GM18499 (cell line): ENCODE measurements around the gene CATSPERB.
"Not testable (repeated sequence)": the region's sequence is repeated elsewhere in the genome, so short reads cannot be mapped to it uniquely, and the experiment has no call there.

Experiments used
- ATAC-seq: cut with Tn5 transposase; IDR thresholded peaks from one replicate; pipeline ENCODE4 v1.9.1; 2021; ENCODE audit warnings: moderate number of reproducible peaks; ENCODE audit not compliant: insufficient read depth, unreplicated experiment

Gene CATSPERB

GRCh38 chr14:91731986-91732385, at the start of gene CATSPERB:
Gene CATSPERB, minus strand, starts transcription at chr14:91732086. Its CDS starts 2,607 bp downstream, at chr14:91729479.
- no peak for ATAC-seq

DNA sequence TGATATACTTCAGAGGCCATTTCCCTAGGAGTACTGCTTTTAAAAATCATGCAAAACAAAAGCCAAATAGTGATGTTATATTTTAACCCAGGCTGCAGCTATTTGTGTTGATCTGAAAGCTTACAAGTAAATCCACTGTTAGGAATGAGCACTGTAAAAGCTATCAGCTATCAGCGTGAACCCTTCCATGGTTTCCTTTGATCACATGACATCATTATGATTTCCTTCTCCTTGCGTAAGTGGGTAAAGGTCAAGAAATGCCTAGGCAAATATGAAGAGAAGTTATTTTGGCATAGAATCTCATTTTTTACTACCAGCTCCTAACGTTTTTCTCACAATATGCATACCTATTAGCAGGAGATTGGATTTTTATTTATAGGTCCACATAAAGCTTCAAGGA, 48.6 kb upstream of the CATSPERB start:
- ATAC-seq: no peak

DNA sequence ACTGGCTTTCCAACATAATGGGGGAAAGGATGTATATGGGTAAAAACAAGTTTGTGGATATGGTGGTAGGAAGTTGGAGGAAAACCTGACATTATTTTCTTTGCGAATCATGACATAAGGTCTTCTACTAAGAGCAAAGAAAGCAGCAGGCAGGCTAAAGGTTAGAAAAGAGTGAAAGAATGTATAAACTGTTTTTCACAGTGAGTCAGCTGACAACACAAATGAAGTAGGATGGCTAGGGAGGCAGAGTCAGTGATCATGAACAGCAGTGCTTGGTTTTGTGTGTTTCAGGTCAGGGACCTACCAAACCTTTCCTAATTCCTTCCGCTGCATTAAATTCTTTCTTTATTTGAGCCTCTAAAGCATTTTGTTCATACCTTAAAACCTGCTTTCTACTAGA, 46.3 kb upstream of the CATSPERB start:
- no peak for ATAC-seq

- no peak for ATAC-seq
Measured at GRCh38 chr14:91774140-91775096, 42.5 kb upstream of the CATSPERB start.

GRCh38 chr14:91770185-91770584, 38.3 kb upstream of the CATSPERB start:
- ATAC-seq: no peak

DNA sequence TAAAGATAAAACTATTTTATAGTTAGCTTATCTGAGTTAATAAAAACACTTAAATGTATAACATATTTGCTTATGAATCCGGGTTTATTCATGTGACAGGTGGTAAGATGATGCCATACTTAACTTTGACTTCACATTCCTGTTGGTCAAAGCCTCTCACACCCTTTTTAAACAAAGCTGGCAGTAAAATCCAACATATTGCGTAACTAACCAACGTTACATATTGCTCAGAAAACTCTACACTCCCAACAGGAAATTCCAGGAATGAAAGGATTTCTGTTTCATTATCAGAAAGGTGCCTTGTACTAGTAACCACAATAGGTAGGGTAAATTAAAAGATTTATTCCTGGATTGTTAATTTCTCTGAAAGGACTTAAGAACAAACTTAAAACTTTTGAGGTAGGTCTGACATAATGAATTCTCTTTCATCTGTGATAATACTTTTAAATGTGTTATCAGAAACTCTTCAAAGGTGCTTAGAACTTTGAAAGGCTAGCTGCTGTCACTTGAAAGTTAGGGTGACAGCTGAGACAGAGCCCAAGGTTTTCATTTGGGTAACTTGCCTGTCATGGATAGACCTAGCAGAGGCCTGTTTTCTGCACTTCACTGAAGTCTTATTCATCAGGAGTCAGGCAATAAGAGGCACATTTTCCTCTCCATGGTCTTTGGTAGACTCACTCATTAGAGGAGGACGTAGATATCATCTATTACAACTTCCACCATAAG, 23.8 kb upstream of the CATSPERB start:
- ATAC-seq: no peak

- ATAC-seq: no peak
Measured at GRCh38 chr14:91754819-91755218, 22.9 kb upstream of the CATSPERB start.

GRCh38 chr14:91754185-91754584, 22.3 kb upstream of the CATSPERB start:
- ATAC-seq: no peak

GRCh38 chr14:91753501-91754128, 21.7 kb upstream of the CATSPERB start:
- no peak for ATAC-seq

- no peak for ATAC-seq
Measured at GRCh38 chr14:91752961-91753360, 21.1 kb upstream of the CATSPERB start.

DNA sequence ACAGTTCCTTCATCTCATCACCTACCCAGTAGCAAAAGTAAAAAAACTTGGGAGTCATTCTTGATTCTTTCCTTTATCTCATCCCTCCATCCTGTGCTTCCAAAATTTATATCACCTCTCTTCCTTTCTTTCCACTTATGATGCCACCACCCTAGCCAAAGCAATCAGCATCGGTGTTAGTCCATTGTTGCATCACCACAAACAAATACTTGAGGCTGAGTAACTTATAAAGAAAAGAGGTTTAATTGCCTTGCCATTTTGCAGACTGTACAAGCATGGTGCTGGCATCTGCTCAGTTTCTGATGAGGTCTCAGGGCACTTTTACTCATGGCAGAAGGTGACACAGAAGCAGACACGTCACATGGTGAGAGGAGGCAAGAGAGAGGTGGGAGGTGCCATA, 19.8 kb upstream of the CATSPERB start:
- ATAC-seq: no peak

DNA sequence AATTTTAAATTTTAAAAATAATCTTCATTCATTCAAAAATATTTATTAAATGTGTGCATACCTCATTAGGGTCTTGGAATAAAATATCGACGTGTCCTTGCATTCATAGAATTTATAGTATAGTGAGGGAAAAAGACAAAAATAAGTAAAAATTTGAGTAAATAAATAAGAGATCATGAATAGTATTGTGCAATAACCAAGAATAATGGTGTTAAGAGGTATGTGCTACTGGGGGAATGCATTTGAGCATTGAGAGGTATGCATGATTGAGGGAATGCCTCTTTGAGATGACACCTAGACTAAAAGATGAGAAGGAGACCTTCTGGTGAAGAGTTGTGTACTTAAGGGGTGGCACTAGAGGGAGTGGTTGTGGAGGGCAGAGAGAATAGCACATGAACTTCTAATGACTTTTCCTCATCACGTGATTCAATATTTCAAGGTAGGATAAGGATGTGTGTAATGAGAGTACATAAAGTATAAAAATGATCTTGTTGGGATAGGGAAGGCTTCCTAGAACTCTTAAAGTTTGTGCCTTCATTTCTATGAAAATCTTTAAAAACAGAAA, 18.8 kb upstream of the CATSPERB start:
- ATAC-seq: no peak

DNA sequence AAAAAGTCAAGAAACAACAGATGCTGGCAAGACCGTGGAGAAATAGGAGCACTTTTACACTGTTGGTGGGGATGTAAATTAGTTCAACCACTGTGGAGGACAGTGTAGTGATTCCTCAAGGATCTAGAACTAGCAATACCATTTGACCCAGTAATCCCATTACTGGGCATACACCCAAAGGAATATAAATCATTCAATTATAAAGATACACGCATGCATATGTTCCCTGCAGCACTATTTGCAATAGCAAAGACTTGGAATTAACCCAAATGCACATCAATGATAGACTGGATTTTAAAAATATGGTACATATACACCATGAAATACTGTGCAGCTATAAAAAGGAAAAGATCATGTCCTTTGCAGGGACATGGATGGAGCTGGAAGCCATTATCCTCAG, 18.0 kb upstream of the CATSPERB start:
- no peak for ATAC-seq

DNA sequence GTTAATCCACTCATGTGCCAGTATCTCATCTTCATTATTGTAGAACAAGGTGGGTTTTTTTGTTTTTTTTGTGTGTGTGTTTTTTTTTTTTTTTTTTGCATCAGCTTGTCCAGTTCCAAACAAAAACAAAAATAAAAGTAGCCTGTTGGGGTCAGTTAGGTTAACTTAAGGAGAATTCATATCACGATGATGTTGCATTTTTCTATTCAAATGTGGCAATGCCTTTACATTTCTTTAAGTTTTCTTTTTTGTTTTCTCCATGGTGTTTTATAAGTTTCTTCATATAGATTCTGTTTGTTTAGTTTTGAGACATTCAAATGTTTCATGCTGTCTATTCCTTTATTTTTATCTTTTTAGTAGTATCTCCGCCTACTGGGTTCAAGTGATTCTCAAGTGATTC, 16.2 kb upstream of the CATSPERB start:
- ATAC-seq: no peak

DNA sequence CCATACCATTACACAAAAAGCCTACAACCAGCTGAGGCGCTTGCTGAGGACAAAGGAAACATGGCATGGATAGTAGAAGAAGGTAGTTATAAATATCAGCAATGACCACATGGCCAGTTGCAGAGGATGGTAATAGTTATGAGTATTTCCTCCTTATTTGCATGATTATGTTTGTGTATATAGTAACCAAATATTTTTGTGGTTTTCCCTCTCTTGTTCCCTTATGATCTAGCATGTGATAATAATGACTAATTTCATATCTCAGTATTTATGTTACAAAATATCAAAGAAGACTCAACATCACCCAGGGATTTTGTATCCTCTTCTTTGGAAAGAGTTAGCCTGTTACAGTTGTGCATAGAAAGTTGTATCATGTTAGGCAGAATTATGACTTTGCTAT, 13.5 kb upstream of the CATSPERB start:
- no peak for ATAC-seq

- no peak for ATAC-seq
Measured at GRCh38 chr14:91744068-91744480, 12.2 kb upstream of the CATSPERB start.

DNA sequence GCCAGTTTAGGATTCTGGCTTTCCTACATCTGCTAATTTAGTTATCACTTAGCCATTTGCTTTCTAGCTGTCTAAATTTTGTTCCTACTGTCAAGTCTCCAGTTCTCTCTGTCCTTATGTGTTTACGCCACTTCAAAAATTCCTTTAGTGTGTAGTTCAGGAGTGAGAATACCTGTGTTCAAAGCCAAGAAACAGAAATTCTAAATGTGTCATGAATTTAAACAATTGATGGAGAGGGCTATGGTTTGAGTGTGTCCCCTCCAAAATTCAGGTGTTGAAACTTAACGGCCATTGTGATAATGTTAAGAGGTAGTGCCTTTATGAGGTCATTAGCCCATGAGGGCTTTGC, 11.4 kb upstream of the CATSPERB start:
- no peak for ATAC-seq

DNA sequence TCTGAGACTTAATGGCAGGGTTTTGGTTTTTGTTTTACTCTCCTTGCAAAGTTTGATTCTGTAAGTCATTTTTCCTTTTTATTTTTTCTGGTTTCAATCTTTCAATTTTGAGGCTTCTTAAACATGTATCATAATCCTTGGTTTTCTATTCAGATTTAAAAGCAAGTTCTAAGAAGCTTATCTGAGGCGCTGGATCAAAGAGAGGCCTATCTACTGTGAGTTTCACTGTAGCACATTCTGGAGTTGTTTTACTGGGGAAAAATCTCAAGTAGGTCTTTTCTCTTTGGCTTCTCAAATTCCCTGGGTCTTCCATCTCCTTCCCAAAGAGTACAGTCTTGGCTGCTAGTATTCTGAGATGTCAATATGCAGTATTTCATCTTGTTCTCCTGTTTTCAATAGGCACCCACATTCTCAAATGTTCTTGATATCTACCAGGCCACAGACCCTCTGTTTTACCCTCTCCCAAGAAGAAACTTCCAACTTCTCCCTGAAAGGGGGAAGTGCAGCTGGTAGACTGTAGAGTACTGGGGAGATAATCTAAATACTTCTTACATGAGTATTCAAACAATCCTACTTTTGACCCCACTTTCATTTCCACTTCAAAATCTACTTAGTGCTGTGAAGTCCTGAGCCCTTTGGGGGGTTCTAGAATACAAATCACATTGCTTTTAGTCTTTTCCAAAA, 10.9 kb upstream of the CATSPERB start:
- no peak for ATAC-seq

GRCh38 chr14:91739867-91740266, 8.0 kb upstream of the CATSPERB start:
- not testable (repeated sequence) for ATAC-seq

DNA sequence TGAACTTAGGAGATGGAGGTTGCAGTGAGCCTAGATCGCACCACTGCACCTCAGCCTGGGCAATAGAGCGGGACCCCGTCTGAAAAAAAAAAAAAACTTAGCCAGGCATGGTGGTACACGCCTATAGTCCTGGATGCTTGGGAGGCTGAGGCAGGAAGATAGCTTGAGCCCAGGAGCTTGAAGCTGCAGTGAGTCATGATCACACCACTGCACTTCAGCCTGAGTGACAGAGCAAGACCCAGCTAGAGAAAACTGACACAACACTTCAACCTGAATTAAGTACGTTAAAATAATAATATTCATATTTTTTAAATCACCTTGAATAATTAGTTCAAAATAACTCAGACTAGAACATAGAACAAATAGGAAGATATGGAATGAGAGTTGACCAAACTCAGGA, 5.7 kb upstream of the CATSPERB start:
- no peak for ATAC-seq
